SK-N-MC (cell line): Measurements from ENCODE around the gene PPM1L.
"Not testable (repeated sequence)": the region's sequence is repeated elsewhere in the genome, so short reads cannot be mapped to it uniquely, and the experiment has no call there.

Experiments
- EZH2 ChIP-seq: fragments of 200-600 bp; sonication (generic); IDR thresholded peaks from one replicate; pipeline ENCODE4 v1.6.1; 2017; ENCODE audit warnings: antibody characterized with exemption
- FOXP2 ChIP-seq: optimal IDR thresholded peaks from 2 replicates; pipeline ENCODE3; 2011; ENCODE audit warnings: mild to moderate bottlenecking, moderate library complexity; ENCODE audit not compliant: insufficient read depth; ENCODE audit errors: extremely low read length, control extremely low read depth
- POLR2AphosphoS5 ChIP-seq: IDR thresholded peaks from 2 replicates; pipeline ENCODE4 v1.6.1; 2012; ENCODE audit warnings: mild to moderate bottlenecking, low read depth, low read length, borderline replicate concordance

GRCh38 chr3:161034913-161035550, 279.0 kb downstream of the PPM1L start:
- TF ChIP-seq EZH2, POLR2AphosphoS5, FOXP2: not testable (repeated sequence)
